CD4-positive, alpha-beta T cell treated with Interleukin-15 for 1 hour (primary cell): Measurements from ENCODE around the gene HSPA4L.

ENCODE experiments used
- DNase-seq: peaks from one replicate; pipeline ENCODE4 v3.0.0-alpha.2; 2020

Gene HSPA4L

DNA sequence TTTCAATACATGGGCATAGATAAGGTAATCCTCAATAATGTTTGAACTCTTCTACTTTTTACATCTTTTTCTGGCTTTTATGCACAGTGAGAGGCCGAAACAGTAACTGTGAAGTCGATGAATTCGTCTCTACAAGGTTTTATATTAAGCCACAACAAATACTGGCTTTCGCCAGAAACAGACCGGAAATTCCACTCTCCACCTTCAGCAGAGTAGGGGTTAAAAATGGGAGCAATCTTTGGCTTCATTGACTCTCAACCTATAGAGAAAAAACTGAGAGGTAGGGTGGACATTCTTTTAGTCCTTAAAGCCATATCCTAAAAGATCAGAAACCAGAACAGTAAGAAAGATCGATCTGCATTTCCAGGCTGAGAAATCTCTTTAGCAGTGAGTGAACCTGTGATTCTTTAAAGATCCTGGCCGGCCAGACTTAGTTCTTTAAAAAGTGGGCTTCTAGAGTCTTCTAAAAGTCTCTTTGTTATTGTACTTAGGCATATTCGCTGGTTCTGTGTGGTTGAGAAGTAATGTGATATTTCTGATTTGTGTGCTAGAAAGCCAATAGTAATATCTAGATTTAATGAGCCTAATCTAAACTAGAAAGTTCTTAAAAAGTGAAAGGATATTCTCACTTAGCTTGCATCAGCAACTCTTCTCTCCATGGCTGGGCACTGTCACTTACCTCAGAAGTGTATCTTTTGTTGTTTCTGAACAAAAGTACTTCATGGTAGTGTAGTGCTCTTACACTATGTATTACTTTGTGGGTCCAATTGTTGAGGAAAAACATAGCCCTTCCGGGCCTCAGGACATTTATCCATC, 2.0 kb downstream of the HSPA4L start:
- no peak for DNase-seq

GRCh38 chr4:127788517-127788916, 6.4 kb downstream of the HSPA4L start:
- no peak for DNase-seq

- no peak for DNase-seq
Observed at GRCh38 chr4:127791391-127791790, 9.3 kb downstream of the HSPA4L start.

DNA sequence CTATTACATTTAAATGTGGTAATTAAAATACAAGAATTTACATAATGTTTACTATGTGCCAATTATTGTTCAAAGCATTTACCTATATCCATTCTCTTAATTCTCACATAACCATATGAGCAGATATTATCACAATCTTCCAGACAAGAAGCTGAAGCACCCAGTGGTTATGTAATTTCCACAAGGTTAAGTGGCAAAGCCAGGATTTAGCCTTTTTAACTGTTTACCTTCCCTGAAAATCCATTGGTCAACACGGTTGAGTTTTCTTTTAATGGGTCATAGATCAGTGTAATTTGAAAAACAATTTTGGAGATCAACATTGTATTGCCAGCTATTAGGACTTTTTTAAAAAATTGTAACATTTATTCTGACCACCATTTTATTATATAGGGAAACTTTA, 11.4 kb downstream of the HSPA4L start:
- no peak for DNase-seq

GRCh38 chr4:127799711-127800110, 17.6 kb downstream of the HSPA4L start:
- no peak for DNase-seq

- no peak for DNase-seq
Observed at GRCh38 chr4:127809173-127809800, 27.2 kb downstream of the HSPA4L start.

GRCh38 chr4:127810551-127810950, 28.4 kb downstream of the HSPA4L start:
- no peak for DNase-seq

GRCh38 chr4:127822430-127822829, 40.3 kb downstream of the HSPA4L start:
- no peak for DNase-seq

- DNase-seq, result no peak
Observed at GRCh38 chr4:127828121-127828520, 46.0 kb downstream of the HSPA4L start.

- no peak for DNase-seq
Observed at GRCh38 chr4:127829014-127829413, 46.9 kb downstream of the HSPA4L start.

GRCh38 chr4:127832585-127832984, 50.5 kb downstream of the HSPA4L start:
- DNase-seq, result no peak

- DNase-seq, result no peak
Observed at GRCh38 chr4:127843704-127844600, 61.8 kb downstream of the HSPA4L start.

DNA sequence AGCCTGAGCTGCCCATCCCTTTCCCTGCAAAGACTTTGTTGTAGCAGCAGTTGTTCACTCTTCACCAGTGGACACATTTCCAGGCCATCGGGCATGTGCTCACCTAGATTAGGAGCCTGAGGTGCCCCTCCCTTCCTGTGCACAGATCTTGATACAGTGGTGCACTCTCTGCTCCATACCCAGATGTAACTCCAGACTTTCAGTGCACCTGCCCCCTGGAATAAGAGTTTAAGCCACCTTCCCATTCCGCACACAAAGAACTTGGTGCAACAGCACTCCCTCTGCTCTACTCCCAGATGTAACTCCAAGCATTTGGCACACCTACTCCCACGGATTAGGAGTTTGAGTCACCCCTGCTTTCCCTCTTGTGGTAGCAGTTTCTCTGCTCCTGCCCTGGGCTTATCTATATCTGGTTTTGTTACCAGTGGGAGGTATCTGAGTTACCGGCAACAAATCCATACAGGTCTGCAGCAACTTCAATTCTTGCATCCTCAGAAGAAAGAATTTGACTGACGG, 62.5 kb downstream of the HSPA4L start:
- no peak for DNase-seq

- DNase-seq, result no peak
Observed at GRCh38 chr4:127846061-127846460, 63.9 kb downstream of the HSPA4L start.

DNA sequence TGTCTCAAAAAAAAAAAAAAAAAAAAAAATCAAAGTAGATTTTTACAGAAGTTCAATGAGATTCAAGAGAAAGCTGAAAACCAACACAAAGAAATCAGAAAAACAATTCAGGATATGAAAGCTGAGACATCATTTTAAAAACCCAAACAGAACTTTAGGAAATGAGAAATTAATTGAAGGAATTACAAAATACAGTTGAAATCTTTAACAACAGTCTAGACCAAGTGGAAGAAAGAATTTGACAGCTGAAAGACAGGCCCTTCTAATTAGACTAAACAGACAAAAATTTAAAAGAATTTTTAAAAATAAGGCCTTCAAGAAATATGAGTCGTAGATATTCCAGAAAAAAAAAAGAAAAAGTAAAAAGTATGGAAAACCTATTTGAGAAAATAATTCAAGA, 64.6 kb downstream of the HSPA4L start:
- DNase-seq, result no peak

DNA sequence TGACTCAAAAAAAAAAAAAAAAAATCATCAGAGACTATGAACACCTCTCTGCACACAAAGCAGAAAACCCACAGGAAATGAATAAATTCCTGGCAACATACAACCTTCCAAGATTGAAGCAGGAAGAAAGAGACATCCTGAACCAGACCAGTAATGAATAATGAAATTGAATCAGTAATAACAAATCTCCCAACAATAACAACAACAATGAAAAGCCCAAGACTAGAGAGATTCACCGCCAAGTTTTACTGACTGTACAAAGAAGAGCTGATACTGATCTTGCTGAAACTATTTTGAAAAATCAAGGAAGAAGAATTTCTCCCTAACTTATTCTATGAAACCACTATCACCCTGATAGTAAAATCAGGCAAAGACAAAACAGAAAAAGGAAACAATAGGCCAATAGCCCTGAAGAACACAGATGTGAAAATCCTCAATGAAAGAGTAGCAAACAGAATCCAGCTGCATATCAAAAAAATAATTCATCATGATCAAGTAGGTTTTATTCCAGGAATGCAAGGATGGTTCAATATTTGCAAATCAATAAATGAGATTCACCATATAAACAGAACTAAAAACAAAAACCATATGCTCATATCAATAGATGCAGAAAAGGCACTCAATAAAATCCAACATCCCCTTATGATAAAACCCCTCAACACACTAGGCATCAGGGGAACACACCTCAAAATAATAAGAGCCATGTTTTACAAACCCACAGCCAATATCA, 67.5 kb downstream of the HSPA4L start:
- DNase-seq, result no peak

GRCh38 chr4:127852661-127853060, 70.5 kb downstream of the HSPA4L start:
- no peak for DNase-seq

DNA sequence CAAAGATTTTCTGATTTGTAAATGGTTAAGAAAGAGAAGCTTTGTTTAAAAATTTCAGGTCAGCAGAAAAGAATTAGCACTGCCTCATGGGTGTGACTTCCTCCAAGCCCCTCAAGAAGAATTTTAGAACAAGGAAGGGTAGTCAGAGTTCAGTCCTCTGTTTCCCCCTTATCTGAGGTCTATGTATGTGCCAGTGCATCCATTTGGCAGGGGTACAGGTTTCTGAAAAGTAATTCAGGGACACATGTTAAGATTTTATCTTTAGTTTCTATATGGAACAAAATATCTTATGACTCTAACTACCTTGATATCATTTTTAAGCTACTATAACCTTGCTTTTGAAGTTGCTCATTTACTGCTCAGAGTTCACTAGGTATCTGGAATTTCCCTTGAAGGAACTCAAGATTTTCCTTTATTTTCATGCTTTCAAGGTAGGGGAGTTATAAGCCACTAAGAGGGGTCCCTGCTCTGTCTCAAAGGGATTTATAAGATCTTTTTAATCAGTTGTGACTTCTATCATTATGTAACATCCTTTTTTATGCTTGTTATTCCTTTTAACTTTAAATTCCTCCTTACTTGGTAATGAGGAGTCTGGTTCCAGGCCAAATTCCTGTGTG, 74.2 kb downstream of the HSPA4L start:
- no peak for DNase-seq

DNA sequence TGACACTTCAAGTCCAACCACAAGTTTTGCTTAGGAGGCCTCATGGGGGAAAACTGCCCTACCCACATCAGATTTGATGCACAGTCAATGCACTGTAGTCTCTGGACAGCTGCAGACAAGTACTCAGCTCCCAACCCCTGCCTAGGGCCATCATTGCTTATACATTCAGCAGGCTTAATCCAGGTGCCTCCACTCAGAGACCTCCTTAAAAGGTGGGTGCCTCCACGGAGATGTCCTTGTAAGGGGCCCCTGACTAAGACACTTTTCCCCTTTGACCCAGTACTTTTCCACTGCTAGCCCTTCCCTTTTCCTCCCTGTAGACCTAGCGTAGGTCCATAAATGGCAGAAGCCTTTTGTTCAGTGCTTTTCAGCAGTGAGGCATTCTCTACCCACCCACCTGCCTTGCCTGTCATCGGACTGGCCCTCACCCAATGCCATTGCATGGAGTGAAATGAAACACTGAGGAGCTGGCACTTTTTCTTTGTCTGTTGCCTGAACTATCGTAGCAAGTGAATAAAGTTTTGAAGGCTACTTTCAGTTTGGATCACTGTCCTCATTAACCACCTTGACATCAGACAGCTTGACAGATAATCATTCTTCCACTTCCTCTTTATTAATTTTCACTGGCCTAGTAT, 74.8 kb downstream of the HSPA4L start:
- DNase-seq, result no peak

GRCh38 chr4:127857641-127858040, 75.5 kb downstream of the HSPA4L start:
- no peak for DNase-seq

DNA sequence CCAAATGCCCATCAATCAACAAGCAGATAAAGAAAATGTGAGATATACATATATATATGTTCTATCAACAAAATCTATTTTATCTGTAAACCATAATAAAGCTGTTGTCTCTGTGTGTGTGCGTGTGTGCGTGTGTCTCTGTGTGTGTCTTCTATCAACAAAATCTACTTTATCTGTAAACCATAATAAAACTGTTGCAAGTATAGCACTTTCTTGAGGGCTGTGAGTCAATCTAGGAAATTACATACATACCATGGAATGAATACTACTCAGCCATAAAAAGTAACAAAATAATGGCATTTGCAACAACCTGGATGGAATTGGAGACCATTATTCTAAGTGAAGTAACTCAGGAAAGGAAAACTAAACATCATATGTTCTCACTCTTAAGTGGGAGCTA, 86.1 kb downstream of the HSPA4L start:
- no peak for DNase-seq

DNA sequence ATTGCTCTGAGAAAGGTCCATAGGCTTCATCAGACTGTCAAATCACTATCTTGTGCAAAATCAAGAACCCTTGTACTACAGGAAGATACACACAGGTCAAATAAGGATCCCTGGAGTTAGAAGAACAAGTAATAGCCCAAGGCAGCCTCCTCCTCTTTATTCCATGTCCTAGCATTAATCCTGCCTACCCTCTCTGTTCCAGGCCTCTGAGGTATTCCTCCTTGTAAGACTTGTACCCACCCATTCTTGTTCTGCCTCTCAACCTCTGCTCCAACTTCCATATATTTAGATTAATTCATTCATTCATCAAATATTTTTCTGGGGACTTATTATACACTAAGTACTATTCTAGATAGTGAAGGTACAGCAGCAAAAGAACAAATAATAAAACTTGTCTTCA, 88.2 kb downstream of the HSPA4L start:
- no peak for DNase-seq
